Measurements from ENCODE around the gene NAPB. TPM values are rescaled to one million over a fixed set of nuclear protein-coding genes. Genes with fewer than 3 reads are reported as not detected.
A peak's percentile ranks its signal among the peaks of the same experiment; 100 is the strongest.

Gene NAPB
- polyA plus RNA-seq, 1 experiment: 3.8 TPM

DNA sequence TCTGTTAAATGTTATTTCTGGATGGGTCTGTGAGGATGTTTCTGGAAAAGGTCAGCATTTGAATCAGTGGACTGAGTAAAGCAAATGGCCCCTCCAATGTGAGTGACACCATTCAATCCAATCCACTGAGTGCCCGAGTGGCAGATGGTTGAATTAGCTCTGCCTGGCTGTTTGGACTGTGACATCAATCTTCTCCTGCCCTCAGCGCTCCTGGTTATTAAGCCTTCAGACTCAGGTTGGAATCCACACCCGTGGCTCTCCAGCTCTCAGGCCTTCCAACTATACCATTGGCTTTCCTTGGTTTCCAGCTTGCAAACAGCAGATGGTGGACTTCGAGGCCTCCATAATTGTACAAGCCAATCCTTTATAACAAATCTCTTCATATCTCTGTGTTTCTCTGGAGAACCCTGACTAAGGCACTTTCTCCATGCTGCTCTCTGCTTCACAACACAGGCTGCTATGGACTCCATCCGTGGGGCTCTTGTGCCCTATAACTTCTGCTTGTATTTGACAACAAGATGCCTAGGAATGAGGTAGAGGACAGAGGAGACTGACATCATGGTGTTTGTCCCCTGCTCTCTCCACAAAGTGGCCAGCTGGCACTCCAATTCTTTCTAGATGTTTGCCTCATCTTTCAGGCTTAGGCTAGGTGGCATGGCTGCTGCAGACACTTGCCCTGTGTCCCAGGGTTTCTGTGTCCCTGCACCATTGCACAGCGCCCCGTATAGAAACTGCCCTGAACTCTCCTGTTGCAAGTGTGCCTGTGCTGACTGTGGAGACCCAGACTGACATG, 13.4 kb upstream of the NAPB start:
- TF ChIP-seq, protein P1, sequence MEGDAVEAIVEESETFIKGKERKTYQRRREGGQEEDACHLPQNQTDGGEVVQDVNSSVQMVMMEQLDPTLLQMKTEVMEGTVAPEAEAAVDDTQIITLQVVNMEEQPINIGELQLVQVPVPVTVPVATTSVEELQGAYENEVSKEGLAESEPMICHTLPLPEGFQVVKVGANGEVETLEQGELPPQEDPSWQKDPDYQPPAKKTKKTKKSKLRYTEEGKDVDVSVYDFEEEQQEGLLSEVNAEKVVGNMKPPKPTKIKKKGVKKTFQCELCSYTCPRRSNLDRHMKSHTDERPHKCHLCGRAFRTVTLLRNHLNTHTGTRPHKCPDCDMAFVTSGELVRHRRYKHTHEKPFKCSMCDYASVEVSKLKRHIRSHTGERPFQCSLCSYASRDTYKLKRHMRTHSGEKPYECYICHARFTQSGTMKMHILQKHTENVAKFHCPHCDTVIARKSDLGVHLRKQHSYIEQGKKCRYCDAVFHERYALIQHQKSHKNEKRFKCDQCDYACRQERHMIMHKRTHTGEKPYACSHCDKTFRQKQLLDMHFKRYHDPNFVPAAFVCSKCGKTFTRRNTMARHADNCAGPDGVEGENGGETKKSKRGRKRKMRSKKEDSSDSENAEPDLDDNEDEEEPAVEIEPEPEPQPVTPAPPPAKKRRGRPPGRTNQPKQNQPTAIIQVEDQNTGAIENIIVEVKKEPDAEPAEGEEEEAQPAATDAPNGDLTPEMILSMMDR (IDR thresholded peaks at IDR 0.05; ENCODE audit: insufficient read depth, low read depth, low read length): no peak
- ChIA-PET CTCF (interaction anchor here (2.0 to 3.7 kb wide), 2 partner anchors 7 to 172 kb away, joined by 11 to 15 read pairs; no protein-coding TSS in a partner anchor), POLR2A (no interaction called here)
- no peaks in the 10 kb centered on the region for H3K36me3 ChIP-seq (ENCODE audit: control insufficient read depth, insufficient read depth, low read length)
- DNase-seq (ENCODE audit: low read depth): no peak
- H3K27me3 ChIP-seq (ENCODE audit: control insufficient read depth, insufficient read depth, low read length): no peaks in the 10 kb centered on the region
- H3K4me3 ChIP-seq (ENCODE audit: low read depth, low read length): no peak overlapping the region

DNA sequence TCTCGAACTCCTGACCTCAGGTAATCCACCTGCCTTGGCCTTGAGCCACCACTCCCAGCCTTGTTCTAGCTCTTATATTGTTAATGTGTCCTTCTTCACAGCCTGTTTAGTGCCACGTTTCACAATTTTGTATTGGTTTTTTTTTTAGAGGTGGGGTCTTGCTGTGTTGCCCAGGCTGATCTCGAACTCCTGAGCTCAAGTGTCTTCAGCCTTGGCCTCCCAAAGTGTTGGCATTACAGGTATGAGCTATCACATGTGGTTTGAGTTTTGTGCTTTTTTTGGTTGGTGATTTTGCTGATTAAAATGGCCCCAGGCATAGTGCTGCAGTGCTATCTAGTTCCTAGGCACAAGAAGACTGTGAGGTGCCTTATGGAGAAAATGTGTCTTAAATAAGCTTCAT, 12.3 kb upstream of the NAPB start:
- ChIA-PET CTCF (interaction anchor here (0.6 to 2.0 kb wide), 3 partner anchors 9 to 199 kb away, joined by 3 to 11 read pairs (median 3); no protein-coding TSS in a partner anchor), POLR2A (no interaction called here)
- Histone ChIP-seq H3K27me3 (ENCODE audit: control insufficient read depth, insufficient read depth, low read length) (no peaks in the 10 kb centered on the region), H3K4me3 (ENCODE audit: low read depth, low read length) (no peak overlapping the region), H3K36me3 (ENCODE audit: control insufficient read depth, insufficient read depth, low read length) (no peaks in the 10 kb centered on the region)
- DNase-seq (ENCODE audit: low read depth): no peak
- TF ChIP-seq, protein P1 (IDR thresholded peaks at IDR 0.05; ENCODE audit: insufficient read depth, low read depth, low read length): no peak

DNA sequence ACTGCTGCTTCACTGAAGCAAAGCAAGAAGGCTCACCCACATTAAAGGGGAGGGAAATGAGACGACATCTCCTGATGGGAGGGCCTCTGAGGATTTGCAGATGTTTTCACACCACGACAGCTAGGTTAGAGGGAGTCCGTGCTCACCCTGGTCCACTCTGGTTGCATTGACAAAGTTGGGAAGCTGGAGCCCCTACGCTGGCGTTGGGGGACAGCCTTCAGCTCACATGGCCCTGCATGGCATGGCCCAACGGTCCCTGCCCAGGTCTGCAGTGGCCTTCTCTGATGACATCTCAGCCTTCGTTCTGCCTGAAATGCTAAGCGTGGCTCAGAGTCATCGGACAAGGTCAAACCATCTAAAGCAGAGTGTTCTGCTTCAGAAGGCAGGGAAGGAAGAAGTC, 3.8 kb upstream of the NAPB start:
- TF ChIP-seq, protein P1 (IDR thresholded peaks at IDR 0.05; ENCODE audit: insufficient read depth, low read depth, low read length): no peak
- no peak overlapping the region for H3K4me3 ChIP-seq (ENCODE audit: low read depth, low read length)
- POLR2A ChIA-PET: no interaction called here
- no peaks in the 10 kb centered on the region for H3K36me3 ChIP-seq (ENCODE audit: control insufficient read depth, insufficient read depth, low read length)
- CTCF ChIA-PET: no interaction called here
- peaks cover 5% of the 10 kb centered on the region for H3K27me3 ChIP-seq (ENCODE audit: control insufficient read depth, insufficient read depth, low read length)
- no peak for DNase-seq (ENCODE audit: low read depth)

DNA sequence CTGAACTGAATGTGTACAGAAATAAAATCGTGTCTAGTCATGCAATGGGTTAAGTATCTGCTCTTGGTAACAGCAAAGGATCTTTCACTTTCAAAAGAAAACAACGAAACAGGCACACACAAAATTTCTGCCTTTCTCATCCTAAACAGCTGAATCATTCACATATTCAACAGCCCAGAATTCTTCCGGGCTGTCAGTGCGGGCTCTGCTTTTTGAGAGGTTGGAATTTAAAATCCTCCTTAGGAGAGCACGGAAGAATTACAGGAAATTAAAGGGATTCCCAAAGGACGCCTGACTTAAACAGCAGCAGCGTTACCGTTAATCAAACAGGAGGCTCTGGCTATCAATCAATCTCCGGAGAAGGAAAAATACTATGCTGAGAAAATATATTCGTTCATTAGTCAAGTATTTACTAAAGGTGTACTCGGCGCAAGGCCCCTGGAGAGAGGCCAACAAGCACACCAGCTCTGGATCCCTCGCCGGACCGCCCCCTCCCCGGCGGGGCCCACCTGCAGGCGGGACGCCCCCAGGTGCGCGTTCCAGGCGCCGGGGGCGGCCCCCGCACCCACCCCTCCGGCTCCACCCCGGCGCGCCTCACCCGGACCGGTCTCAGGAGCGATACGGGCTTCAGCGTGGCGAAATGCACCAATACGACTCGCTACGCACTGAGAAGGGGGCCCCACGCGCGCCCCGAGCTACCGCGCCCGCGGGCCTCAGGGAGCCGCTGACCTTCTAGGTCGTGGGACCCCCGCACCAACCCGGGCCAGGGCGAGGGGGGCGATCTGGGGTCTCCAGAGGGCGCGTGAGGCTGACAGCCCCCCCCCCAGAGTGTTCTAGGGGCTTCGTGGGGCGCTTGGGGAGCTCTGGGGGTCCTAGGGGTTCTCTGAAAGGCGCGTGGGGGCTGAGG, 1.0 kb downstream of the NAPB start:
- Histone ChIP-seq H3K36me3 (ENCODE audit: control insufficient read depth, insufficient read depth, low read length) (no peaks in the 10 kb centered on the region), H3K4me3 (ENCODE audit: low read depth, low read length) (peak overlapping the region; percentile 74), H3K27me3 (ENCODE audit: control insufficient read depth, insufficient read depth, low read length) (peaks cover 4% of the 10 kb centered on the region)
- ChIA-PET CTCF (interaction anchor here (0.6 to 2.9 kb wide), 5 partner anchors 15 to 70 kb away, joined by 3 to 10 read pairs (median 3); partner anchors contain the start of gene NXT1), POLR2A (no interaction called here)
- TF ChIP-seq, protein P1 (IDR thresholded peaks at IDR 0.05; ENCODE audit: insufficient read depth, low read depth, low read length): no peak
- DNase-seq (ENCODE audit: low read depth): peak; percentile 35

DNA sequence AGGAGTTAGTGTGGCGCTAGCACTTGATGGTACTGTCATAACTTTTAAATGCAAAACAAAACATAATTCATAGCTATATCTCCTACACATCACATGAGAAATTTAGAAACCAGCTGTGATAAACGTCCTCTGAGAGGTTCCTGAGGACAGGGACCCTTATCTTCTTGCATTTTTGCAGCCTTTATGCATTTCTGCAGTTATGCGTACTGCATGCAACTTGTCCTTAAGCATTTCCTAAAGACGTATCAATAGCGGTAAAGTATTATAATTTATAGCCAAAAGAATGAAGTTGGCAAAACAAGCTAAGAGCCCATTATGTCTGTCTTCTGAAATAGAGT, 1.7 kb downstream of the NAPB start:
- ChIA-PET POLR2A (no interaction called here), CTCF (interaction anchor here (0.9 to 2.9 kb wide), 6 partner anchors 16 to 69 kb away, joined by 3 to 10 read pairs (median 4); partner anchors contain the start of gene NXT1)
- DNase-seq (ENCODE audit: low read depth): no peak
- Histone ChIP-seq H3K27me3 (ENCODE audit: control insufficient read depth, insufficient read depth, low read length) (no peaks in the 10 kb centered on the region), H3K4me3 (ENCODE audit: low read depth, low read length) (peak overlapping the region; percentile 74), H3K36me3 (ENCODE audit: control insufficient read depth, insufficient read depth, low read length) (no peaks in the 10 kb centered on the region)
- TF ChIP-seq, protein P1 (IDR thresholded peaks at IDR 0.05; ENCODE audit: insufficient read depth, low read depth, low read length): no peak

All from BJ (cell line).